Liver (tissue), 3 donors: ENCODE data around the gene ATF4.
A peak's percentile ranks its signal among the peaks of the same experiment; 100 is the strongest.

Experiments
- ATF3 ChIP-seq: IDR thresholded peaks from 2 replicates; pipeline ENCODE4 v1.6.1; 2016; ENCODE audit warnings: antibody characterized with exemption
- CTCF ChIP-seq: fragments of 150-350 bp; IDR thresholded peaks from 2 replicates; pipeline ENCODE4 v1.5.1; 2017; ENCODE audit warnings: improper control_type of control experiment, low read depth, low read length; ENCODE audit not compliant: missing input control
- FOXA1 ChIP-seq: IDR thresholded peaks from 2 replicates; pipeline ENCODE4 v1.6.1; 2016; ENCODE audit warnings: antibody characterized with exemption
- GABPA ChIP-seq, 2 donors: IDR thresholded peaks in 1 of 2; conservative IDR thresholded peaks in 1 of 2; 2 replicates each; pipeline ENCODE4 v1.6.1; 2016; ENCODE audit warnings: antibody characterized with exemption in 2 of 2, mild to moderate bottlenecking in 1 of 2, moderate library complexity in 1 of 2
- MAX ChIP-seq: IDR thresholded peaks from 2 replicates; pipeline ENCODE4 v1.6.1; 2016; ENCODE audit warnings: antibody characterized with exemption
- NR2F2 ChIP-seq: IDR thresholded peaks from 2 replicates; pipeline ENCODE4 v1.6.1; 2016; ENCODE audit warnings: antibody characterized with exemption
- RAD21 ChIP-seq, 2 donors: IDR thresholded peaks; 2 replicates each; pipeline ENCODE4 v1.6.1; 2016; ENCODE audit warnings: antibody characterized with exemption in 2 of 2, mild to moderate bottlenecking in 2 of 2
- RXRA ChIP-seq, 2 donors: IDR thresholded peaks; 2 replicates each; pipeline ENCODE4 v1.6.1; 2017 to 2018; ENCODE audit warnings: antibody characterized with exemption in 2 of 2, mild to moderate bottlenecking in 1 of 2
- SP1 ChIP-seq: IDR thresholded peaks from 2 replicates; pipeline ENCODE4 v1.6.1; 2018; ENCODE audit warnings: antibody characterized with exemption, mild to moderate bottlenecking
- TAF1 ChIP-seq: conservative IDR thresholded peaks from 2 replicates; pipeline ENCODE4 v1.6.1; 2016; ENCODE audit warnings: antibody characterized with exemption, mild to moderate bottlenecking
- YY1 ChIP-seq: IDR thresholded peaks from 2 replicates; pipeline ENCODE4 v1.6.1; 2016; ENCODE audit warnings: antibody characterized with exemption, mild to moderate bottlenecking
- TF ChIP-seq, protein P1 (sequence below): IDR thresholded peaks from 2 replicates; pipeline ENCODE4 v1.6.1; 2016; ENCODE audit warnings: antibody characterized with exemption, mild to moderate bottlenecking
- TF ChIP-seq, protein P2 (sequence below): IDR thresholded peaks from 2 replicates; pipeline ENCODE4 v1.6.1; 2016; ENCODE audit warnings: antibody characterized with exemption
- donor health status: healthy.
- donor health status: healthy.

GRCh38 chr22:39502109-39502788 lies 18.1 kb upstream of the ATF4 start, which contains the start of gene MIEF1:
- no peak for TF ChIP-seq CTCF
- peak in 1 of 2 donors; percentile 18 for TF ChIP-seq RAD21 (IDR thresholded peaks at IDR 0.05)
- TF ChIP-seq NR2F2, result peak; percentile 89
- TF ChIP-seq, protein P1, sequence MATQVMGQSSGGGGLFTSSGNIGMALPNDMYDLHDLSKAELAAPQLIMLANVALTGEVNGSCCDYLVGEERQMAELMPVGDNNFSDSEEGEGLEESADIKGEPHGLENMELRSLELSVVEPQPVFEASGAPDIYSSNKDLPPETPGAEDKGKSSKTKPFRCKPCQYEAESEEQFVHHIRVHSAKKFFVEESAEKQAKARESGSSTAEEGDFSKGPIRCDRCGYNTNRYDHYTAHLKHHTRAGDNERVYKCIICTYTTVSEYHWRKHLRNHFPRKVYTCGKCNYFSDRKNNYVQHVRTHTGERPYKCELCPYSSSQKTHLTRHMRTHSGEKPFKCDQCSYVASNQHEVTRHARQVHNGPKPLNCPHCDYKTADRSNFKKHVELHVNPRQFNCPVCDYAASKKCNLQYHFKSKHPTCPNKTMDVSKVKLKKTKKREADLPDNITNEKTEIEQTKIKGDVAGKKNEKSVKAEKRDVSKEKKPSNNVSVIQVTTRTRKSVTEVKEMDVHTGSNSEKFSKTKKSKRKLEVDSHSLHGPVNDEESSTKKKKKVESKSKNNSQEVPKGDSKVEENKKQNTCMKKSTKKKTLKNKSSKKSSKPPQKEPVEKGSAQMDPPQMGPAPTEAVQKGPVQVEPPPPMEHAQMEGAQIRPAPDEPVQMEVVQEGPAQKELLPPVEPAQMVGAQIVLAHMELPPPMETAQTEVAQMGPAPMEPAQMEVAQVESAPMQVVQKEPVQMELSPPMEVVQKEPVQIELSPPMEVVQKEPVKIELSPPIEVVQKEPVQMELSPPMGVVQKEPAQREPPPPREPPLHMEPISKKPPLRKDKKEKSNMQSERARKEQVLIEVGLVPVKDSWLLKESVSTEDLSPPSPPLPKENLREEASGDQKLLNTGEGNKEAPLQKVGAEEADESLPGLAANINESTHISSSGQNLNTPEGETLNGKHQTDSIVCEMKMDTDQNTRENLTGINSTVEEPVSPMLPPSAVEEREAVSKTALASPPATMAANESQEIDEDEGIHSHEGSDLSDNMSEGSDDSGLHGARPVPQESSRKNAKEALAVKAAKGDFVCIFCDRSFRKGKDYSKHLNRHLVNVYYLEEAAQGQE, result peak; percentile 37
- TF ChIP-seq YY1, result peak; percentile 96
- TF ChIP-seq ATF3, result no peak
- peak; percentile 53 for TF ChIP-seq SP1
- TF ChIP-seq MAX, result peak; percentile 94
- peak; percentile 83 to 96 for TF ChIP-seq GABPA (IDR thresholded peaks at IDR 0.05 in 1 of 2, conservative IDR thresholded peaks at IDR 0.05 in 1 of 2)
- TF ChIP-seq TAF1, result peak; percentile 40
- TF ChIP-seq FOXA1, result no peak
- TF ChIP-seq, protein P2, sequence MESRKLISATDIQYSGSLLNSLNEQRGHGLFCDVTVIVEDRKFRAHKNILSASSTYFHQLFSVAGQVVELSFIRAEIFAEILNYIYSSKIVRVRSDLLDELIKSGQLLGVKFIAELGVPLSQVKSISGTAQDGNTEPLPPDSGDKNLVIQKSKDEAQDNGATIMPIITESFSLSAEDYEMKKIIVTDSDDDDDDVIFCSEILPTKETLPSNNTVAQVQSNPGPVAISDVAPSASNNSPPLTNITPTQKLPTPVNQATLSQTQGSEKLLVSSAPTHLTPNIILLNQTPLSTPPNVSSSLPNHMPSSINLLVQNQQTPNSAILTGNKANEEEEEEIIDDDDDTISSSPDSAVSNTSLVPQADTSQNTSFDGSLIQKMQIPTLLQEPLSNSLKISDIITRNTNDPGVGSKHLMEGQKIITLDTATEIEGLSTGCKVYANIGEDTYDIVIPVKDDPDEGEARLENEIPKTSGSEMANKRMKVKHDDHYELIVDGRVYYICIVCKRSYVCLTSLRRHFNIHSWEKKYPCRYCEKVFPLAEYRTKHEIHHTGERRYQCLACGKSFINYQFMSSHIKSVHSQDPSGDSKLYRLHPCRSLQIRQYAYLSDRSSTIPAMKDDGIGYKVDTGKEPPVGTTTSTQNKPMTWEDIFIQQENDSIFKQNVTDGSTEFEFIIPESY, result peak; percentile 11
- TF ChIP-seq RXRA (IDR thresholded peaks at IDR 0.05), result peak; percentile 54 to 72
